Chondrocyte (in vitro differentiated cells): ENCODE measurements around the gene ZFP62. TPM values are rescaled to one million over a fixed set of nuclear protein-coding genes. Genes with fewer than 3 reads are reported as not detected.
"Not testable (repeated sequence)": the region's sequence is repeated elsewhere in the genome, so short reads cannot be mapped to it uniquely, and the experiment has no call there.

Source experiments
- DNase-seq: peaks from one replicate; pipeline ENCODE4 v3.0.0; 2021; ENCODE audit warnings: mixed read lengths, low spot score
- H3K27ac Mint-ChIP-seq: one replicate; pipeline ENCODE4 v1.8.0; 2021; ENCODE audit warnings: mild to moderate bottlenecking, moderate library complexity, mixed read lengths; ENCODE audit not compliant: unreplicated experiment
- H3K27me3 Mint-ChIP-seq: 2 replicates; pipeline ENCODE4 v1.8.0; 2021; ENCODE audit warnings: low read depth, mixed read lengths
- H3K36me3 Mint-ChIP-seq: 2 replicates; pipeline ENCODE4 v1.8.0; 2021; ENCODE audit warnings: low read depth, mixed read lengths
- H3K4me1 Mint-ChIP-seq: 2 replicates; pipeline ENCODE4 v1.8.0; 2021; ENCODE audit warnings: low read depth, mild to moderate bottlenecking, mixed read lengths
- H3K4me3 Mint-ChIP-seq: one replicate; pipeline ENCODE4 v1.8.0; 2021; ENCODE audit warnings: mild to moderate bottlenecking, moderate library complexity, mixed read lengths; ENCODE audit not compliant: unreplicated experiment
- H3K9me3 Mint-ChIP-seq: 2 replicates; pipeline ENCODE4 v1.8.0; 2021; ENCODE audit warnings: low read depth, mixed read lengths
- CTCF ChIP-seq: fragments of 200-600 bp; sonication (generic); IDR thresholded peaks from 2 replicates; pipeline ENCODE4 v1.5.0; 2021; ENCODE audit warnings: antibody characterized with exemption, mild to moderate bottlenecking, moderate library complexity
- total RNA-seq: library from RNA; stranded (reverse); gene quantifications from 3 replicates; pipeline ENCODE4 v1.2.1, GENCODE V29; 2021

The ZFP62 gene
- total RNA-seq, 1 donor from 2014 or later: 13.3 TPM

- Mint-ChIP-seq H3K4me3 (no peak overlapping the region), H3K27me3 (peaks cover 5% of the 10 kb centered on the region), H3K36me3 (no peaks in the 10 kb centered on the region), H3K27ac (no peak overlapping the region), H3K4me1 (no peaks in the 10 kb centered on the region), H3K9me3 (peaks cover 2% of the 10 kb centered on the region)
- TF ChIP-seq CTCF: no peak
- peak; percentile 35 for DNase-seq
These were observed 47.3 kb upstream of the ZFP62 start for GRCh38 chr5:180908400-180908799.

GRCh38 chr5:180901319-180902009, 40.4 kb upstream of the ZFP62 start:
- H3K9me3 Mint-ChIP-seq: peaks cover 2% of the 10 kb centered on the region
- peaks cover 6% of the 10 kb centered on the region for H3K27me3 Mint-ChIP-seq
- no peak overlapping the region for H3K27ac Mint-ChIP-seq
- H3K4me3 Mint-ChIP-seq: no peak overlapping the region
- no peaks in the 10 kb centered on the region for H3K36me3 Mint-ChIP-seq
- no peak for DNase-seq
- H3K4me1 Mint-ChIP-seq: no peaks in the 10 kb centered on the region
- no peak for TF ChIP-seq CTCF

- H3K36me3 Mint-ChIP-seq: no peaks in the 10 kb centered on the region
- no peak for TF ChIP-seq CTCF
- no peak for DNase-seq
- H3K4me1 Mint-ChIP-seq: no peaks in the 10 kb centered on the region
- H3K4me3 Mint-ChIP-seq: no peak overlapping the region
- no peak overlapping the region for H3K27ac Mint-ChIP-seq
- peaks cover 3% of the 10 kb centered on the region for H3K9me3 Mint-ChIP-seq
- H3K27me3 Mint-ChIP-seq: peaks cover 6% of the 10 kb centered on the region
These were observed 39.1 kb upstream of the ZFP62 start for GRCh38 chr5:180900178-180900577.

GRCh38 chr5:180898621-180899246, 37.7 kb upstream of the ZFP62 start, which contains the start of gene BTNL8:
Gene BTNL8 (plus strand): TSS chr5:180899159. CDS start chr5:180899311, 152 bp downstream.
- Mint-ChIP-seq H3K27ac (no peak within 1 kb of the TSS), H3K4me1 (no peaks in the 10 kb centered on the region), H3K4me3 (no peak within 1 kb of the TSS), H3K36me3 (no peaks in the 10 kb centered on the region), H3K27me3 (peaks cover 8% of the 10 kb centered on the region), H3K9me3 (peaks cover 17% of the 10 kb centered on the region)
- DNase-seq: no peak
- no peak for TF ChIP-seq CTCF

GRCh38 chr5:180895330-180895729, 34.3 kb upstream of the ZFP62 start:
- Mint-ChIP-seq H3K9me3 (peaks cover 29% of the 10 kb centered on the region), H3K27me3 (peaks cover 41% of the 10 kb centered on the region)
- not testable (repeated sequence) for H3K4me3 Mint-ChIP-seq, H3K4me1 Mint-ChIP-seq, DNase-seq, H3K27ac Mint-ChIP-seq, H3K36me3 Mint-ChIP-seq
